GM19397 (cell line): ENCODE measurements around the gene PTOV1.

Experiments
- ATAC-seq: cut with Tn5 transposase; IDR thresholded peaks from one replicate; pipeline ENCODE4 v1.9.1; 2021; ENCODE audit warnings: mild to moderate bottlenecking, moderate library complexity; ENCODE audit not compliant: unreplicated experiment

Gene PTOV1

GRCh38 chr19:49857838-49858087 is 6.8 kb downstream of the PTOV1 start:
- no peak for ATAC-seq

DNA sequence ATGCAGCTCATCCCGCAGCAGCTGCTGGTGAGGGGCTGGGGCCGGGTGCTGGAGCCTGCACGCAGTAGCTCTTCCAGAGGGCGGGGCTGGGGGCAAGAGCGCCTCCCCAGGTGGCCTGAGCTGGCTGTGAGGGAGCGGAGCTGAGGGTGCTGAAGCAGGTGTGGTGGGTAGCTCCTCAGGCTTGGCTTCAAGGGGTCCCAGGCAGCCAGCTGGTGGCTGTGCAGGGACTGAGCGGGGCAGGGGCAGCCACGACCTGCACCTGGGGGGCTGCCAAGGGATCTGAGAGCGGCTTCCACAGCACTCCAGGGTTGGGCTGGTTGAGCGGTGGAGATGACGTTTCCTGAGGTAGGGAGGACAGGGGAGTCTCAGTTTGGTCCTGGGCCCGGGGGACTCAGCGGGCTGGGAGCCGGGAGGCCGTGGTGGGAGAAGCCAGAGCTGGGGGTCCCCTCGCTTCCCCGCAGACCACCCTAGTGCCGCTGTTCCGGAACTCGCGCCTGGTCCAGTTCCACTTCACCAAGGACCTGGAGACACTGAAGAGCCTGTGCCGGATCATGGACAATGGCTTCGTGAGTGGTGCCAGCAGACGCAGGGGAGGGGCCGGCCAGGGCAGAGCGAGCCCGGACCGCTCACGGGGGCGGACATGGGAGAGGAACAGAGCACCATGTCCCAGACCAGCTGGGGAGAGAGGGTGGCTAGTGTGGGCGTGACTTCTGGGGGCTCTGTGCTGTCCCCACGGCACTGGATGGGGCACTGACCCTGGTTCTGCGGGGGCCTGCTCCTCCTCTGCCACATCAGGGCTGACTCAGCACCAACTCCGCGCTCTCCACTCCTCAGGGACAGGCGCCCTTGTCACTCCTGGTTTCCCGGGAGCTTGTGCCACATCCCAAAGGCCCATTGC is 7.4 kb downstream of the PTOV1 start:
- no peak for ATAC-seq

GRCh38 chr19:49859682-49860335 is 8.8 kb downstream of the PTOV1 start:
- ATAC-seq: no peak

DNA sequence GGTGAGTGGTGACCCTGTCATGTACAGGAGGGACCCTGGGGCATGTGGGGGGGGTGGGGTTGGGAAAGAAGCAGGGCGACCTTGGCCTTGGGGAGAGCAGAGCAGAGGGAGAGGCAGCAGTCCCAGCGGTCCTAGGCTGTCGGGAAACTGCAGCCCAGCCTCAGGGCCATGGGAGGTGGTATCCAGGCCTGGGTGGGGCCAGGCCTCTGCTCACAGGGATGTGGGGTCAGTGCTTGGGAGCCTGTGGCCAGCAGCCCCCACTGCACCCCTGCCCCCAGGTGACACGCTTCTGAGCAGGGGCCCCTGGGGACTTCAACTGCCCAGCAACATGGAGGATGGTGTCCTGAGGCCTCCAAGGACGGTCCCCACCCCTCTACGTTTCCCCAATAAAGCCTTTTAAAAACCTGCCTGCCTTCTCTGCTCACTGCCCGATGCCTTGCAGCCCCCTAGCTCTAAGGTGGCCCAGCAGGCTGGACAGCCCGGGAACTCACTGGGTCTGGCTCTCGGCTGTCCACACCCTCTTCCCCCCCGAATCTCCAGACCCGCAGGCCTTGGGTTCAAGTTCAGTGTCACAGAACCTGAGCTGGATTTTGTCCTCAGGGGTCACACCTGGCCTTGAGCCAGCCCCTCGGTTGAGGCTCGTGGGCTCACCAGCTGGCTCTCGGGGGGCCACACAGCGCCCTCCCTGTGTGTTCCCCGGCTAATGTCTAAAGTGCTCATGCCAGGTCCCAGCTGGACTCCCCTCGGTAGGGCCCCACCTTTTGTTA is 9.6 kb downstream of the PTOV1 start:
- ATAC-seq: no peak

GRCh38 chr19:49861107-49861506 is 10.1 kb downstream of the PTOV1 start:
- ATAC-seq: no peak

- no peak for ATAC-seq
These were observed 10.8 kb downstream of the PTOV1 start for GRCh38 chr19:49861541-49862378.

DNA sequence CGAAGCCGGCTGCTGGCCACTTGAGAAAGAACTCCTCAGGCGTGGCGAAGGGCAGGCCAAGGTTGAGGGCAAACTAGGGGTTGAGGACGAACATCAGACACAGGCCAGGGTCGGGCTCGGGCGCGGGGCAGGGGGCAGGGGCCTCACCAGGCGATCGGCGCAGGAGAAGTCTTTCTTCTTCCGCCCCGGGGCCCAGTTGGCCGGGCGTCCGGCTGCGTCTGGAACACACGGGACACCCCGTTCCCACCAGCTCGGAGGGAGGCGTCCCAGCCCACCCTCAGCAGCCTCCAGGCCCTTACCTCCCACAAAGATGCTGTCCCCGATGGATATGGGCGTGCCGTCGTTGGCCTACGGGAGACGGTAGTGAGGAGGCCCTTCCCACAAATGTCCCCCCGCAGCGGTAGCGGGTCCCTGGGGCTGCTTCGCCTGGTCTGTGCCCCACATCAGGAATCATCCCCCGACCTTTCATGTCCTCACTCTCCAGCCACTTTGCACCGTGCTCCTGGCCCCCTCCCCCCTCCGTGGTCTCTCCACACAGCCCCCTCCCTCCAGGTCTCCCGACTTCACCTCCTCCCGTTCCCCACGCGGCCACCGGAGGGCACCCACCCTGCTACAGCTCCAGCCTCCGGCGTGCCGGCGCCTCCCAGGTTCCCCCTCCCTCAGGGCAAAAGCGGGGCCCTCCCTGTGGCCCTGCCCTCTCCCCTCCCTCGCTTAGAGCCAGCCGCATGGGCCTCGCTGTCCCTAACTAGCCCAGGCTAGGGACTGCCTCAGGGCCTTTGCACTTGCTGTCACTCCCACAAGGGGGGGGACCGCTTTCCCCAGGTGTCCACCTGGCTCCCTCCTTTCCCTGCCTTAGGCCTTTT is 11.7 kb downstream of the PTOV1 start:
- no peak for ATAC-seq

DNA sequence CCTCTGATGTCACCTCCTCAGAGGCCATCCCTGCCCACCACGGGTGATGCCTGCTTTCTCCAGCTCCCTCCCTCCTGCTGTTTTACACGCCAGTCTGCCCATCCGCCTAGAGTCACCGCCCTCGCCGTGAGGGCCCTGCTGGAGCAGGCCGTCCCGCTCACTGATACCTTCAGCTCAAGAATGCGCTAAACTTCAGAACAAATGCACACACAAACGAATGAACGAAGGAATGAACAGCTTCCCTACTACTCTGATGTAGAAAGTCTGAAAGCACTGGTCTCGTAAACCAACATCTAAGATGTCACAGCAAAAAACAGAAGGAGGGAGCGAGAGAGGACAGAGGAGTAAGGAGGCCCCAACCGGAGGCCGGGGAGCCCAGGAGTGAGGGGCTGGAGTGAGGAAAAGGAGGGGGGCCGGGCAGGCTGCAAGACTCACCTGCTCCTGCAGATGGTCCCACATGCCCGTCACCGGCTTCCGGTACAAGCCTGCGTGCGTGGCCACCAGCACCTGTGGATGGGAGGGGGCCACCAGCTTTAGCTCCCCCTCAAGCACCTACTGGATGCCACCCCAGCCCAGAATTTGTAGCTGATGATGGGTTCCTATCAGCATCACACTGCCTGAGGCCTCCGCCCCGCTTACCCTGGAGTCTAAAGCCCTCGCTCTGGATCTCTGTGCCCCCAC is 12.4 kb downstream of the PTOV1 start:
- ATAC-seq: no peak

DNA sequence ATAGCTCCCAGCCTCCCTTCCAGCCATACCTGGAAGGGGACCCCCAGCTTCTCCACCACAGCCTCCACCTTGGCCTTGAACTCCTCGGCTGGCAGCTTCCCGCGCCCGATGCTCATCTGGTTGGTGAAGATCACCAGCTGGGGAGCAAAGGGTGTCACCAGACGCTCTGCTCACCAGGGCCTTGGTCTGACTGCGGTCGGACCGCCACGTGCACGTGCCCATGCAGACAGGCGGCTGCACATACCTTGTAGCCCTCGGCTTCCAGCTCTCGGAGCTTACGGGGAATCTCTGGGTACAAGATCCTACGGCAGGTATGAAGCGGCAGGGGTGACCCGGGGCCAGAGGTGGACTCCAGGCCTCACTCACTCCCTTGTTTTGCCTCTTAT is 13.0 kb downstream of the PTOV1 start:
- ATAC-seq: no peak

- ATAC-seq: no peak
These were observed 13.9 kb downstream of the PTOV1 start for GRCh38 chr19:49864890-49865289.

DNA sequence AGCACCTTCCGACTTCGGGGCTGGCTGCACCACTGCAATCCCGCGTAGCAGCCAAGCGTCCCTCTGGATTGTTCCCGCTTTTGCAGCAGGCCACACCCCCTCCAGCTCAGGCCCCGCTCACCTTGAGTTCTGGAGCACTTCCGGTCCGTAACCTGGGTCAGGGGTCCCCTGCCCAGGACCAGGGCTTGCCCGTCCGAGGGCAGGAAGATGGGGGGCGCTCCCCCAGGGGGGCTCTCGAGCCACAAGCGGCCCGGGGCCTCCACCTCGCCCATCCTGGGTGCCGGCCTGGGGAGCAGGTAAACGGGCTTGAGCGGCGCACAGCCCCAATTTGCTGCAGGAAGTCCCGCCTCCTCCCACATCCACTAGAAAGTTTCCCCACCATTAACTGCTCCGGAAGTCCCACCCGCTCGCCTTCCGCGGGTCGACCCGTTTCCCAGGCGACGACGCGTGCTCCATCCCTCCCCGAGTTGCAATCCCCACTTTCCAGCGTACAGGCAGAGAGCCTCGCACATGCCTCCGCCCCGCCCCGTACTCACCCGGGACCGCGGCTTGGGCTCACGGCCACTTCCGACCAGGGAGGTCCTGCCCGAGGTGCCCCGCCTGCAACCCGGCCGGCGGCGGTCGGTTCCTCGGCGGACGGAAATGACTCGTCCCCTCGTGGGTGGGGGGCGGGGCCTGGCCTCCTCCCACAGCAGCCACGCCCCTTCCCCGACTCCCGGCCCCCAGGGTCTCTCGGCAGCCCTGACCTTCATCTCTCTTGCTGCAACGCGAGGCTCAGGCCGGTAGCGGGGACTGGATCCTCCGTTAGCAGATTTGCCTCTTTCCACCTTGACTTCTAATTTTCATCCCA is 16.2 kb downstream of the PTOV1 start, which contains the start of gene PNKP:
Gene PNKP, minus strand, starts transcription at position 644 of the 850 bp plus-strand sequence. Its CDS starts 372 bp downstream, at position 272.
- peak; percentile 47 for ATAC-seq

- ATAC-seq: peak; percentile 8
These were observed 18.1 kb downstream of the PTOV1 start for GRCh38 chr19:49869009-49869483.

DNA sequence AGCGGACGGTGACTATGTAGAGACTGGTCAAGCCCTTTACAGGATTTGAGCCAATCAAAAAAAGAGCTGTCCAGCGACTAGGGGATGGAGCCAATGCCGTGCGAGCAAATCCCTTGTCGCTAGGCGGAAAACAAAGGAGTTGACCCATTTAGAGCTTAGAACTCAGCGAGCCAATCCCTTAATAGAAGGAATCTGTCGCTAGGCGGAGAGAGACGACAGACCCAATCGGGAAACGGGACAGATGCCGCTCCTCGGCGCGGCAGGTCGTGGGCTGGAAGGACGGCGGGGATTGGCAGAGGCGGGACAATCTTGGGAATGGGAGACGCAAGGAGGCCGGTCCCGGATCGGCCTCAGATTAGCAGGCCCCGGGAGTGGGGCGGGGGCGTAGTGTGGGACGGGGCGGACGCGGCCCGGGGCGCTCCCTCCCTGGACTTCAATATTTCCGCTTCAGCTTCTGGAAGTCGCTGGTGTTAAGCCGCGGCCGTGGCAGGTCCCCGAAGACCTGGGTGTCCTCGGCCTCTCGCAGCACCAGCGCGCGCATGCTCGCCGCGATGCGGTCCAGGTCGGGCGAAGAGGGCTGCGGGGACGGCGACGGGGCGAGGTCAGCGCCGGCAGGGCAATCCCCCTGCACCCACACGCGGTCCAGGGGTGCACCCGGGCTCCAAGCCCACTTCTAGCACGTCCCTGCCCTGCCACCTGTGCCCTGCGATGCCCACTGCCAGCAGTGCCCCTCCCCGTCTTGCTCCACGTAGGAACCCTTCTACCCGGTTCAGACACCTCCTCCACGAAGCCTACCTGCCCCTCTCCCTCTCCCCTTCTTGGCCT is 18.7 kb downstream of the PTOV1 start:
- ATAC-seq: peak; percentile 56

- ATAC-seq: no peak
These were observed 19.4 kb downstream of the PTOV1 start for GRCh38 chr19:49870309-49870901.

DNA sequence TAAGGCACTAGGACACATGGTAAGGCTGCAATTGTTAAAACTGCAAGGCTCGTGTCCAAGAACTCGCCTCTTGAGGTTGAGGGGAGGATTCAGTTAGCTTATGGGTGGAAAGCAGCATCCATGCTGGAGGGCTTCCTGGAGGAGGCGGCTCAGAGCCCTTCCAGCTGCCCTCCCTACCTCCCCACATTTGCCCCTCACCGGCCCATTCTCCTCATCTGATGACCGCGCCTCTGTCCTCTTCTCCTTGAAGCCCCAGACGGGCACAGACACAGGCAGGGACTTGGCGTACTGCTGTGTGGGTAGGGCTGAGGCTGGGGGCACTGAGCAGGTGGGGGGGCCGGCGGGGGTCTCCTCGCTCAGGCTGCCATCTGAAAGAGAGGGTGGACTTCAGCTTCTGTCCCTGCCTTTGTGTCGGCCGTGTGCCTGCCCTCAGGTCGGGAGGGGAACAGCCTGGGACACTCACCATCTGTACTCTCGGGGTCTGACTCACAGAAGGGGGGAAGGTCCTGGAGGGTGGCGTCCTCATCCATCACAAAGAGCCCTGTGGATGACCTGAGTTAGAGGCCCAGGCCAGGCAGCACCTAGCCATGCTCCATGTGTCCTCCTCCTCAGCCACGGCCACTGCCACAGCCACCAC is 20.5 kb downstream of the PTOV1 start:
- no peak for ATAC-seq
